ENCODE measurements around the gene ZBP1.
"Not testable (repeated sequence)": the region's sequence is repeated elsewhere in the genome, so short reads cannot be mapped to it uniquely, and the experiment has no call there.

The ZBP1 gene

GRCh38 chr20:57647933-57648785, 27.9 kb upstream of the ZBP1 start:
- in situ Hi-C loops (cut with MboI; ENCODE audit: low sequenced_read_pairs), result no loop called here

- in situ Hi-C loops (cut with MboI; ENCODE audit: low sequenced_read_pairs), result no loop called here
Measured at GRCh38 chr20:57647006-57647932, 27.0 kb upstream of the ZBP1 start.

DNA sequence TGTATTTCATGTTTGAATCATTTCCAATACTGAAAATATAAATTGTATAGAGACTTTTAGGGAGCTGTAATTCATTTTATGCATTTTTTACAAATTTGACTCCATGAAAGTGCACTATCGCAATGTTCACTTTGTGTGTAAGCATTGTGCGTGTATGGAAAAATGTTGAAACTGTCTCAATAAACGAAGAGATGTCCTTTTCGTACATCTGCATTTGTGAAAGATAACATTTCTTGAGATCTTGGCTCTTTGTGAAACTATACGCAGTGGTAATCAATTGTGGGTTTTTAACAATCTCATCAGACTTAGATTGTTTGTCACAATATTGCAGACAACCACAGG, 18.6 kb upstream of the ZBP1 start:
- in situ Hi-C loops (cut with MboI; ENCODE audit: low sequenced_read_pairs), result no loop called here

- in situ Hi-C loops (cut with MboI; ENCODE audit: low sequenced_read_pairs), result no loop called here
Measured at GRCh38 chr20:57638173-57638894, 18.1 kb upstream of the ZBP1 start.

- in situ Hi-C loops (cut with MboI; ENCODE audit: low sequenced_read_pairs), result no loop called here
Measured at GRCh38 chr20:57633945-57634491, 13.8 kb upstream of the ZBP1 start.

DNA sequence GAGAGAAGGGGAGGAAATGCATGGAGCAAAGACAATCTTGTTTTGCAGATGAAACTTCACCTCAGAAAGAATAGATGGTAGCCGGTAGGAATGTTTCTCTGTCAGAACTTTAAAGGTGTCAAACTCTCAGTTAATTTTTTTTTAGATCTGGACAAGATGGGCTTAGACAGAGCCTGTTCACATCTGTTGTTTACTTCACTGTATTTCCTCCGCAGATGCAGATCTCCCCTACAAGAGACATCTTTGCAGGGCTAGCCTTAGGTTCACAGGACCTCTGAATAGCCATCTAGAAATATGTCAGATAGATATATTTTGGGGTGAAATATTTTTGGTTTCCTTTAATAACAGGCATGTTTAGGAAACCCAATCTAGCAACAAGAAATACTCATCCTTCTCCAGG, 12.1 kb upstream of the ZBP1 start:
- in situ Hi-C loops (cut with MboI; ENCODE audit: low sequenced_read_pairs), result no loop called here

- in situ Hi-C loops (cut with MboI; ENCODE audit: low sequenced_read_pairs), result no loop called here
Measured at GRCh38 chr20:57630061-57630460, 9.8 kb upstream of the ZBP1 start.

GRCh38 chr20:57629491-57629901, 9.3 kb upstream of the ZBP1 start:
- in situ Hi-C loops (cut with MboI; ENCODE audit: low sequenced_read_pairs), result not testable (repeated sequence)

- in situ Hi-C loops (cut with MboI; ENCODE audit: low sequenced_read_pairs), result not testable (repeated sequence)
Measured at GRCh38 chr20:57628962-57629308, 8.7 kb upstream of the ZBP1 start.

GRCh38 chr20:57628047-57628961, 8.1 kb upstream of the ZBP1 start:
- in situ Hi-C loops (cut with MboI; ENCODE audit: low sequenced_read_pairs), result no loop called here

- in situ Hi-C loops (cut with MboI; ENCODE audit: low sequenced_read_pairs), result no loop called here
Measured at GRCh38 chr20:57627339-57627738, 7.1 kb upstream of the ZBP1 start.

- in situ Hi-C loops (cut with MboI; ENCODE audit: low sequenced_read_pairs), result no loop called here
Measured at GRCh38 chr20:57625978-57626377, 5.8 kb upstream of the ZBP1 start.

DNA sequence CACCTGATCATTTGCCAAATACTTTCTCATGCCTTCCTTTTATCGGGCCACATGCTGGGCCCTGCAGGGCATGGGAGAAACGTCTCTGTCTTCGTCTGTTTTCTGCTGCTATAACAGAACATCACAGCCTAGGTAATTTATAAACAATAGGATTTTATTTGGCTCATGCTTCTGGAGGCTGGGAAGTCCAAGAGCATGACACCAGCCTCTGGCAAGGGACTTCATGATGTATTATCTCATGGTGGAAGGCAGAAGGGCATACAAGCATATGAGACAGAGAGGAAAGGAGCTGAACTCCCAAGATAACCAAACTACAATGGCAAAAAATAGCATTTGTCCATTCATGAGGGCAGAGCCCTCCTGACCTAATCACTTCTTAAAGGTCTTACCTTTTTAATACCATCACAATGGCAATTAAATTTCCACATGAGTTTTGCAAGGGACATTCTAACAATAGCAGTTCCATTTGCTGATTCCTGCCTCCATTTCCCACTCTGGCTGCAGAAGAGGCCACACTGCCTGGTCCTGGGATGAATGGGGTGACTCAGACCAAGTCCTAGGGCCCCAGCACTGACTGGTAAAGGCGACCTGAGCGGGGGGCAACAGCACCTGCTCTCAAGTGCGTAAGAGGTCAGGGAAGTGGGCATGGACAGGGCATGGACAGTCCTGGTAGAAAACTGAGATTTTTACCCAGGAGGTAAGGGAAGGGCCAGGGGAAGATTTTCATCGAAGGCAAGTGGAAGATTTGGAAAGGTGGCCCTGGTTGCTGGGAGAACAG, 5.1 kb upstream of the ZBP1 start:
- in situ Hi-C loops (cut with MboI; ENCODE audit: low sequenced_read_pairs), result no loop called here

DNA sequence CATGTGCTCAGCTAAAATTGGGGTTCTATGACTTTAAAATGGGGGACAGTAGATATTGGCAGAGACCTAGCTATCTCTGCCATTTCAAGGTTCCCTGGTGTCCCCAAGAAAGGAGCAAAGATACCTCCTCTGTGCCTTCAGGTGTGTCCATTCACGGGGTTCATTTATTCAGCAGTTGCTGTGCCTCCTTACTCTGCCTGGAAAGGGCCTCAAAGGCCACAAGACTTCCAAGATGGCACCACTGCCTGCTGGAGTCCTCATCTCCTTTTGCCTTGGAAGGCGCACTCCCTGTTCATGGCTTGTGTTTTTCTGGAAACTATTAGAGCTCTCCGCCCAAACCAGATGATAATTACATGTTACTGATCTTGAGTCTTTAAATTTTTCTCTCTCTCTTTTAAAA, 3.9 kb upstream of the ZBP1 start:
- in situ Hi-C loops (cut with MboI; ENCODE audit: low sequenced_read_pairs), result loop anchor here (25.0 kb wide), 2 partner anchors 237 to 563 kb away; partner anchors contain the start of gene RBM38

DNA sequence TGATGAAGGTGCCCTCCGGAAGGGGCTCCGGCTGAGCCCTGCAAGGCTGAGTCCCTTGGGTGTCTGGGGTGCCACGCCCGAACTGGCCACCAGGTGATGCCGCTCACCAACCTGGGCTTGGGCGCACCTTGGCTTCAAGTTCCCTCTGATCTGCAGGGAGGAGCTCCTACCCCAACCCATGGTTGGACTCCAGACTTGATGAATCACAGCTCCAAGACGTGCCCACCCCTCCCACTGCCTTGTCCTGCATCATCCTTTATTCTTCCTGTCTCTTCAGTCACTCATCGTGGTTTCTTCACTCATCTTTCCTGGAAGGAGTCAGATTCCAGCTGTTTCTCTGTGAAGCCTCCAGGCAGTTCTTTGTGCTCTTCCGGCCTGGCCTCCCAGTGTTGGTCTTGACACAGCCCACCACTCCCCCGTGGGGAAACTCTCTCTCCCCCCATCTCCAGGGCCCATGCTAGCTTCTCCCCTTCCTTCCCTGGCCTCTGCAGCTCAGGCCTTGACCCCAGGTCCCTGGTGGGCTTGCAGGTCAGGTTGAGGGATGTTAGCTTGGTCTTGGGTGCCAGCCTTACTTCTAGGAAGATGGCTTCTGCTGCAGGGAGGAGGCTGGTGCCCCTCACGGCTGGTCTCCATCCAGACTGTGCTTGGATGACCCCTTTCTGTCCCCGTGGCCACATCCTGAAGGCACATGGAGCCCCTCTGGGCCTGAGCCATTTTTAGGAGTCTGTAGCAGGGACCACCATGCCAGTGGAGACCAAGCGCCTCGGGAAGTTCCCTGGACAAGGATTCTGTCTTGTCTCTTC, 2.6 kb upstream of the ZBP1 start:
- in situ Hi-C loops (cut with MboI; ENCODE audit: low sequenced_read_pairs), result loop anchor here (25.0 kb wide), 2 partner anchors 235 to 565 kb away; partner anchors contain the start of gene RBM38

DNA sequence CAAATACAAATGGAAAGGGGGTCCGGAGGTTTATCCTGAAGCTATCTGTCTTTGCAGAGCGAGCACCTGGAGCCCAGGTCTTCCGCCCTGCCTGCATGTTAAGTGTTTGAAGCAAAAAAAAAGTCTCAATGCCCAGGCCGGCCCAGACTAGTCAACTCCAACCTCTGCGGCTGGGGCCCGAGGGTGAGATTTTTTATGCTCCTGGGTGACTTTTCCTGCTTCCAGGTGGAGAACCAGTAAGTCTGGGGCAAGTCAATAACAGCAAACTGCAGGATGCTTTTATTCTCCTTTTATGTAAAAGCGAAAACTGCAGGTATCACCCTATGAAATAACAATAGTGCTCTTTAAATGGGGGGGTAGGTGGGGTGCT, 2.0 kb upstream of the ZBP1 start:
- in situ Hi-C loops (cut with MboI; ENCODE audit: low sequenced_read_pairs), result loop anchor here (25.0 kb wide), 2 partner anchors 235 to 565 kb away; partner anchors contain the start of gene RBM38

- in situ Hi-C loops (cut with MboI; ENCODE audit: low sequenced_read_pairs), result loop anchor here (25.0 kb wide), 2 partner anchors 234 to 566 kb away; partner anchors contain the start of gene RBM38
Measured at GRCh38 chr20:57621421-57622200, 1.4 kb upstream of the ZBP1 start.
